Measurements from ENCODE around the gene RTL5.

GRCh38 chrX:72159769-72160168, 28.1 kb upstream of the RTL5 start:
- TF ChIP-seq EZH2 (IDR thresholded peaks at IDR 0.05; ENCODE audit: insufficient read depth, poor library complexity, severe bottlenecking) (no peak), EZH2phosphoT487 (IDR thresholded peaks at IDR 0.05; ENCODE audit: insufficient read depth, low read depth) (no peak)
